ENCODE results near the gene NKX2-2.

- TF ChIP-seq POLR2A (IDR thresholded peaks at IDR 0.05) (no peak), CTCF (IDR thresholded peaks at IDR 0.05) (no peak)
Measured at GRCh38 chr20:21548390-21549035, 34.6 kb upstream of the NKX2-2 start.

Data from lower leg skin (tissue), 3 donors.